Measurements from ENCODE around the gene HAND1.

Gene HAND1

GRCh38 chr5:154505567-154505966, 27.5 kb upstream of the HAND1 start:
- no peak for DNase-seq

- no peak for DNase-seq
These were observed 25.6 kb upstream of the HAND1 start for GRCh38 chr5:154503698-154504039.

- DNase-seq: no peak
These were observed 24.2 kb upstream of the HAND1 start for GRCh38 chr5:154502180-154502579.

GRCh38 chr5:154501566-154501965, 23.5 kb upstream of the HAND1 start:
- DNase-seq: no peak

GRCh38 chr5:154498994-154499393, 21.0 kb upstream of the HAND1 start:
- no peak for DNase-seq

- DNase-seq: no peak
These were observed 20.6 kb upstream of the HAND1 start for GRCh38 chr5:154498591-154498990.

- no peak for DNase-seq
These were observed 16.0 kb upstream of the HAND1 start for GRCh38 chr5:154494036-154494435.

- DNase-seq: no peak
These were observed 15.2 kb upstream of the HAND1 start for GRCh38 chr5:154493274-154493673.

GRCh38 chr5:154491941-154492340, 13.9 kb upstream of the HAND1 start:
- no peak for DNase-seq

- no peak for DNase-seq
These were observed 9.5 kb upstream of the HAND1 start for GRCh38 chr5:154487541-154487940.

GRCh38 chr5:154486427-154486866, 8.4 kb upstream of the HAND1 start:
- DNase-seq: no peak

- DNase-seq: no peak
These were observed 7.9 kb upstream of the HAND1 start for GRCh38 chr5:154485850-154486426.

GRCh38 chr5:154485096-154485491, 7.1 kb upstream of the HAND1 start:
- DNase-seq: no peak

- no peak for DNase-seq
These were observed 6.5 kb upstream of the HAND1 start for GRCh38 chr5:154484393-154485095.

GRCh38 chr5:154483654-154484392, 5.8 kb upstream of the HAND1 start:
- DNase-seq: no peak

GRCh38 chr5:154482528-154483449, 4.8 kb upstream of the HAND1 start:
- DNase-seq: no peak

GRCh38 chr5:154481584-154482381, 3.8 kb upstream of the HAND1 start:
- no peak for DNase-seq

- DNase-seq: no peak
These were observed 2.8 kb upstream of the HAND1 start for GRCh38 chr5:154480847-154481246.

GRCh38 chr5:154479944-154480750, 2.1 kb upstream of the HAND1 start:
- DNase-seq: no peak

GRCh38 chr5:154479160-154479943, 1.3 kb upstream of the HAND1 start:
- DNase-seq: no peak
